Keratinocyte (primary cell): ENCODE measurements around the gene POU2F2. TPM values are rescaled to one million over a fixed set of nuclear protein-coding genes. Genes with fewer than 3 reads are reported as not detected.

ENCODE experiments used
- DNase-seq: peaks from one replicate; pipeline ENCODE4 v3.0.0-alpha.2; 2011; ENCODE audit warnings: low read depth, missing footprints, low spot score
- FAIRE-seq: peaks from 2 replicates; lab custom pipeline; 2011; peaks lifted over from hg19 to GRCh38; lab: Jason Lieb, UNC
- H2AFZ ChIP-seq: 2 replicates; pipeline ENCODE4 v1.6.0; 2012; ENCODE audit warnings: low read length, control low read depth, inconsistent platforms; ENCODE audit not compliant: control insufficient read depth
- H3K27ac ChIP-seq: 2 replicates; pipeline ENCODE4 v1.5.1; 2011; ENCODE audit warnings: low read length; ENCODE audit not compliant: control insufficient read depth, insufficient read depth
- H3K27me3 ChIP-seq: 3 replicates; pipeline ENCODE4 v1.6.0; 2011; ENCODE audit warnings: low read length; ENCODE audit not compliant: control insufficient read depth, insufficient read depth; ENCODE audit errors: extremely low read depth
- H3K36me3 ChIP-seq, 2 experiments: 2 replicates in 1 of 2; 3 replicates in 1 of 2; pipeline ENCODE4 v1.5.1; 2011; ENCODE audit warnings: low read length in 2 of 2, mild to moderate bottlenecking in 1 of 2; ENCODE audit not compliant: control insufficient read depth in 2 of 2, insufficient read depth in 2 of 2; ENCODE audit errors: extremely low read depth in 1 of 2
- H3K4me1 ChIP-seq: 3 replicates; pipeline ENCODE4 v1.5.1; 2011; ENCODE audit warnings: low read length; ENCODE audit not compliant: control insufficient read depth, insufficient read depth; ENCODE audit errors: extremely low read depth
- H3K4me2 ChIP-seq: 3 replicates; pipeline ENCODE4 v1.6.0; 2011; ENCODE audit warnings: low read depth, low read length; ENCODE audit not compliant: control insufficient read depth, insufficient read depth; ENCODE audit errors: extremely low read depth
- H3K4me3 ChIP-seq, 3 experiments: fragments of 200-600 bp in 1 of 3; sonication (generic) in 1 of 3; 2 replicates in 2 of 3; 3 replicates in 1 of 3; pipeline ENCODE4 v1.5.1; 2011 to 2016; ENCODE audit warnings: low read length in 3 of 3, mild to moderate bottlenecking in 3 of 3, control low read depth in 2 of 3, inconsistent platforms in 1 of 3, low read depth in 1 of 3, mixed read lengths in 1 of 3, mixed run types in 1 of 3, moderate library complexity in 1 of 3; ENCODE audit not compliant: control insufficient read depth in 2 of 3, insufficient read depth in 2 of 3; ENCODE audit errors: extremely low read depth in 1 of 3
- H3K79me2 ChIP-seq: 2 replicates; pipeline ENCODE4 v1.6.0; 2012; ENCODE audit warnings: low read length; ENCODE audit not compliant: control insufficient read depth, insufficient read depth
- H3K9ac ChIP-seq: 3 replicates; pipeline ENCODE4 v1.6.0; 2011; ENCODE audit warnings: low read length; ENCODE audit not compliant: control insufficient read depth, insufficient read depth; ENCODE audit errors: extremely low read depth
- H3K9me1 ChIP-seq: 3 replicates; pipeline ENCODE4 v1.6.0; 2011; ENCODE audit warnings: low read length; ENCODE audit not compliant: control insufficient read depth, insufficient read depth; ENCODE audit errors: extremely low read depth
- H3K9me3 ChIP-seq: 2 replicates; pipeline ENCODE4 v1.5.1; 2012; ENCODE audit warnings: low read depth, low read length; ENCODE audit not compliant: control insufficient read depth
- H4K20me1 ChIP-seq: 3 replicates; pipeline ENCODE4 v1.6.0; 2011; ENCODE audit warnings: low read length; ENCODE audit not compliant: control insufficient read depth, insufficient read depth; ENCODE audit errors: extremely low read depth
- EZH2 ChIP-seq: IDR thresholded peaks from one replicate; pipeline ENCODE4 v1.6.1; 2012; ENCODE audit warnings: inconsistent platforms, mild to moderate bottlenecking, low read length, moderate library complexity
- dilution Hi-C: fragments of 300-500 bp; cut with MboI; formaldehyde crosslinking; loops from one replicate; pipeline ENCODE4 v1.7.0; 2020; ENCODE audit warnings: low sequenced_read_pairs; ENCODE audit not compliant: extremely low pct_ligation_motif_present
- polyA plus RNA-seq, 5 experiments: library from polyadenylated mRNA; depleted of rRNA in 3 of 5; stranded (reverse) in 3 of 5; stranded (forward) in 1 of 5; unstranded in 1 of 5; fragments of >200 nt; gene quantifications; 1 replicate in 1 of 5; 2 replicates in 3 of 5; 3 replicates in 1 of 5; pipeline versions ENCODE4 v1.2.1 to v1.2.3, GENCODE V29; 2011 to 2012; ENCODE audit warnings: missing spikeins in 2 of 5, low read depth in 1 of 5, low replicate concordance in 1 of 5
- TF ChIP-seq, protein P1 (sequence below), 3 experiments: IDR thresholded peaks in 1 of 3; conservative IDR thresholded peaks in 1 of 3; optimal IDR thresholded peaks in 1 of 3; 2 replicates in 2 of 3; 3 replicates in 1 of 3; pipeline versions ENCODE3 to v1.5.1; 2011; ENCODE audit warnings: low read length in 3 of 3, mild to moderate bottlenecking in 3 of 3, moderate library complexity in 2 of 3, control low read depth in 1 of 3, inconsistent platforms in 1 of 3; ENCODE audit not compliant: insufficient read depth in 2 of 3; ENCODE audit errors: extremely low read depth in 1 of 3

Gene POU2F2
- polyA plus RNA-seq, 1 donor (not counting 4 experiments of a cell fraction or from before 2014, with no cell fraction given) = 7.0 TPM

DNA sequence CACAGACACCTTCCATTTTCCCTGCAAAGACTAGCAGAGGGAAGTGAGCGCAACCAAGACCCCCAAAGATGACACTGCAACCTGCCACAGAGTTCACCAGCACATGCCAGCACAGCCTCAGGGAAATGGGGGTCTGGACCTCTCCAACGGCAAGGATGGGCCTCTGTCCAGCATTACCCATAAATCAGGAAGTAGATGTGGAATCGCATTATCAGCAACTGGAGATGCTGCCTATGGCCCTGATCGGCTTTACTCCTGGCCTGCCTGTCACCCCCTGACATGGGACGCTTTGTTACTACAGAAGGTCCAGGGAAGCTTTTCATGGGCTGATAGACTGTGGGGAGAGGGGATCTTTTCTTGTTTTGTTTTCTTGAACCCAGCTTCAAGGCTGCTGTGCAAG is 41.4 kb upstream of the POU2F2 start:
- Histone ChIP-seq H3K4me3 (no peak overlapping the region), H3K9me1 (no peaks in the 10 kb centered on the region), H3K4me1 (peaks cover 11% of the 10 kb centered on the region), H4K20me1 (no peaks in the 10 kb centered on the region), H3K9me3 (no peaks in the 10 kb centered on the region), H3K79me2 (no peaks in the 10 kb centered on the region), H3K27ac (no peak overlapping the region), H3K4me2 (no peak overlapping the region), H3K9ac (no peak overlapping the region), H3K36me3 (no peaks in the 10 kb centered on the region), H3K27me3 (peaks cover 35% of the 10 kb centered on the region), H2AFZ (no peak overlapping the region)
- FAIRE-seq (no peak), DNase-seq (no peak)
- dilution Hi-C loops = no loop called here
- TF ChIP-seq, protein P1, sequence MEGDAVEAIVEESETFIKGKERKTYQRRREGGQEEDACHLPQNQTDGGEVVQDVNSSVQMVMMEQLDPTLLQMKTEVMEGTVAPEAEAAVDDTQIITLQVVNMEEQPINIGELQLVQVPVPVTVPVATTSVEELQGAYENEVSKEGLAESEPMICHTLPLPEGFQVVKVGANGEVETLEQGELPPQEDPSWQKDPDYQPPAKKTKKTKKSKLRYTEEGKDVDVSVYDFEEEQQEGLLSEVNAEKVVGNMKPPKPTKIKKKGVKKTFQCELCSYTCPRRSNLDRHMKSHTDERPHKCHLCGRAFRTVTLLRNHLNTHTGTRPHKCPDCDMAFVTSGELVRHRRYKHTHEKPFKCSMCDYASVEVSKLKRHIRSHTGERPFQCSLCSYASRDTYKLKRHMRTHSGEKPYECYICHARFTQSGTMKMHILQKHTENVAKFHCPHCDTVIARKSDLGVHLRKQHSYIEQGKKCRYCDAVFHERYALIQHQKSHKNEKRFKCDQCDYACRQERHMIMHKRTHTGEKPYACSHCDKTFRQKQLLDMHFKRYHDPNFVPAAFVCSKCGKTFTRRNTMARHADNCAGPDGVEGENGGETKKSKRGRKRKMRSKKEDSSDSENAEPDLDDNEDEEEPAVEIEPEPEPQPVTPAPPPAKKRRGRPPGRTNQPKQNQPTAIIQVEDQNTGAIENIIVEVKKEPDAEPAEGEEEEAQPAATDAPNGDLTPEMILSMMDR (optimal IDR thresholded peaks at IDR 0.05 in 1 of 3, IDR thresholded peaks at IDR 0.05 in 1 of 3, conservative IDR thresholded peaks at IDR 0.05 in 1 of 3; ENCODE audit: extremely low read depth in 1 of 3, insufficient read depth in 2 of 3, low read length in 3 of 3) = no peak
- no peak for TF ChIP-seq EZH2

GRCh38 chr19:42172261-42172660 is 40.0 kb upstream of the POU2F2 start:
- no peak overlapping the region for H3K27ac ChIP-seq
- DNase-seq = no peak
- H3K9me3 ChIP-seq = no peaks in the 10 kb centered on the region
- H3K4me2 ChIP-seq = no peak overlapping the region
- no peak for TF ChIP-seq EZH2
- TF ChIP-seq, protein P1 (optimal IDR thresholded peaks at IDR 0.05 in 1 of 3, IDR thresholded peaks at IDR 0.05 in 1 of 3, conservative IDR thresholded peaks at IDR 0.05 in 1 of 3; ENCODE audit: extremely low read depth in 1 of 3, insufficient read depth in 2 of 3, low read length in 3 of 3) = no peak
- no peaks in the 10 kb centered on the region for H3K36me3 ChIP-seq
- no peak for FAIRE-seq
- H3K27me3 ChIP-seq = peaks cover 21% of the 10 kb centered on the region
- H3K79me2 ChIP-seq = no peaks in the 10 kb centered on the region
- H3K9ac ChIP-seq = no peak overlapping the region
- no peaks in the 10 kb centered on the region for H3K9me1 ChIP-seq
- peaks cover 11% of the 10 kb centered on the region for H3K4me1 ChIP-seq
- dilution Hi-C loops = no loop called here
- H3K4me3 ChIP-seq = no peak overlapping the region
- no peak overlapping the region for H2AFZ ChIP-seq
- no peaks in the 10 kb centered on the region for H4K20me1 ChIP-seq
